ENCODE data around the gene RAB42.

RAB42 gene

DNA sequence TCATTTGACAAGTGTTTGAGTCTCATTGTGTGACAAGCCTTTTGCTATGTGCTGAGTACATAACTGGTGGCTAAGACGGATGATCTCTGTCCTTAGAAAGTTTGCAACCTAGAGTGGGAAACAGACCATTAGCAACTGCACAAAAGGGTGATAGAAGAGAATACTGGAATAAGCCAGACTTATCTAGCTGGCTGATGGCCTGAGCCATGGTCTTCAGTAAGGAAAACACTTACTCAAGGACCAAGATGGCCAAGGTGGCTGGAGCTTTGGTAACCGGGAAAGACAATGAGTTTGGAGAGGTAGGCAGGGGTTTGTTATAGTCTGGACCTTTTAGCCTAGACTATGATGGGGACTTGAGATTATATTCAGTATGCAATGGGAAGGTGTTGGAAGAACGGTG lies 52.4 kb downstream of the RAB42 start:
- no peak for DNase-seq (ENCODE audit: low read depth in 2 of 3, low spot score in 2 of 3)

Measured in activated CD8-positive, alpha-beta memory T cell treated with anti-CD3 and anti-CD28 coated beads for 48 hours (primary cell).